ENCODE data around the gene SCN2B.

SCN2B gene

GRCh38 chr11:118171269-118172062 is 5.0 kb downstream of the SCN2B start:
- peak; percentile 75 for DNase-seq

GRCh38 chr11:118170882-118171268 is 5.6 kb downstream of the SCN2B start:
- no peak for DNase-seq

- no peak for DNase-seq
These were observed 6.2 kb downstream of the SCN2B start for GRCh38 chr11:118170231-118170630.

DNA sequence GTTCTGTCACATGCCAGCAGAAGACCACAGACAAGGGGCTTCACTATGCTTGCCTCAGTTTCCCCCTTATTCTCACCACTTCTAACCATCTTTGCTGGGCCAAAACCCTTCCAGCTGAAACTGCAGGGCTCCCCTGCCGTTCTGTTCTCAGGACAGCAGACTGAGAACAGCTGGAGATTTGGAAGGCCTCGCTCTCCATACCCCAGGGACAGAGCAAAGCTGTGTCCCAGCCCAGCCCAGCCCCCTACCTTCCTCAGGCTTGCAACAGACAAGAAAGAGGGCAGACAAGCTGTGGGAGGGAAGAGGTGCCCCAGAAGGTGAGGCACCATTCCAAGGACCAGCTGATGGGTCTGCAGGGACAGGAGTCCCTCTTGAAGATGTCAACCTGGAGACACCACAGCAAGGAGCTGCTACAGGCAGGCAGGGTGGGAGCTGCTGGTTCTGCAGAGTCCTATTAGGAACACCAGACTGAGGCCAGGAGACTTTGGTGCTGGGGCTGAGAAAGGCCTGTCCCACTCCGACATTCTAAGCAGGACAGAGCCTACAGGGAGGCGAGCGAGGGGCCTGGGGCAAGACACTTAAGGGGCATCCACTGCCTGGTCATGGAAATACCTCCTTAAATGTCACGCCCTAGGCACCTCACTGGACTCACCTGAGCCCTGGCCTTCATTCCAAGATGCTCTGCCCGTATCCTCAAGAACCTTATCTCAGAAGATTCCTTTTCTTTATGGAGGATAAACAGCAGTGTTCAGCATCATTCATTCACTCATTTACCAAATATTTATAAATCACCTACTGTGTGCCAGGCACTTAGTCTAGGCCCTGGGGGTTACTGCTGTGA is 6.9 kb downstream of the SCN2B start:
- DNase-seq: no peak

DNA sequence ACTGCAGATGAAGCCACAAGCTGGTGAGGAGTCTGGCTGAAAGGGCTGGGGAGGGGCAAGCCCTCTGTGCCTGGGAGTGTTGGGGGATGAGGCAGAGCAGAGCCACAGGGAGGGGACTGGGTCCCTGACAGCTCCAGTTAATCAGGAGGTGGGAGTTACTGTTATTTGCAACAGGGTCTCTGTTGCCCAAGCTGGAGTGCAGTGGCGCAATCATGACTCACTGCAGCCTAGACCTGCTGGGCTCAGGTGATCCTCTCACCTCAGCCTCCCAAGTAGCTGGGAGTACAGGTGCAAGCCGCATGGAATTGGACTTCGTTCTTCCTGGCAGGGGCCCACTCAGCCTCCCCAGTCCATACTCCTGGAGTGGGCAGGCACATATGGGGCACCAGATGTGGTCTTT is 7.7 kb downstream of the SCN2B start:
- DNase-seq: no peak

DNA sequence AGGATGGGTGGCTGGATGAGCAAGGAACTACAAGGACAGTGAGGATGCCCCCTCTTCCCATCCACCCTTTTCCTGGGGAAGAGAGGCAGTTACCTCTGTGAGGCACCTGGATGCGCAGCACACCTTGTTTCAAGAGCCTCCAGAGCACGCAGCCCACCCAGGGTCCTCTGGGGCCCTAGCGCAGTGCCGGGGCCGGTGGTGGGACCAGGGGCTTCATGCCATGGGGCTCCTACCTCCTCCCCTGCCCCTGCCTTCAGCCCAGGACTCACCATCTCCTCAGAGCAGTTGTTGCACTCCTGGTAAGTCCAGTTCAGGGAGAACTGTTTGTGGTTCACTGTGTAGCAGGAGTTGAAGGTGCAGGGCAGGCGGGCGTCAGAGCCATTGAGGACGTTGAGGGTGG is 8.1 kb downstream of the SCN2B start:
- no peak for DNase-seq

GRCh38 chr11:118167906-118168305 is 8.5 kb downstream of the SCN2B start:
- DNase-seq: no peak

DNA sequence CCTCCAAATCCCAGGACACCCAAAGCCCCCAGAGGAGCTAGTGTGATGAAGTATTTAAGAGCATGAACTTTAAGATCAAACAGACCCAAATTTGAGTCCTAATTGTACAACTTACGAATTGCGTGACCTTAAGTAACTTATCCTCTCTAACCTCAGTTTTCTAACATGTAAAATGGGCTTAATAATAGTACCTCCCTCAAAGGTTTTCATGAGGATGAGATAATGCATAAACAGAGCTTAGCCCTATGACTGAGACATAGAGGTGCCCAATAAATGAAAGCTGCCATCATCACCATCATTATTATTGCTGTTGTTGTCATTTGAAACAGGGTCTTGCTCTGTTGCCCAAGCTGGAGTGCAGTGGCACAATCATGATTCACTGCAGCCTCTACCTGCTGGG is 9.2 kb downstream of the SCN2B start:
- no peak for DNase-seq

- no peak for DNase-seq
These were observed 9.8 kb downstream of the SCN2B start for GRCh38 chr11:118166641-118167040.

DNA sequence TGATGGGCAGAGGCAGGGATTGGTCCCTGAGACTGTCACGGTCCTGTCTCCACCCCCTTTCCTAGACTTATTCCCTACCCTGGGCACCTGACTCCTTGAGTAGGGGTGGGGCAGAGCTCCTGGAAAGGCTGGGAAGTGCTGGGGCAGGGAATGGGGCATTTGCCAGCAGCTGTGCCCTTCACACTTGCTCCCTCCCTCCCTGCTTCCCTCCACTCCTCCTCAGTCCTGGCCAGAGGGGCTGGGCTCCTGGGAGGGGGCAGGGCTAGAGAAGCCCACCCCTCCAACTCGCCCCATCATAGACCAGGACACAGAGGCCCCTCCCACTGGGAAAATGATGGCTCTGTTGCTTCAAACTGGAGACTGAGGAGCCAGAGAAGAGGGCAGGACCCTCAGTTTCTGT is 11.6 kb downstream of the SCN2B start:
- DNase-seq: no peak

DNA sequence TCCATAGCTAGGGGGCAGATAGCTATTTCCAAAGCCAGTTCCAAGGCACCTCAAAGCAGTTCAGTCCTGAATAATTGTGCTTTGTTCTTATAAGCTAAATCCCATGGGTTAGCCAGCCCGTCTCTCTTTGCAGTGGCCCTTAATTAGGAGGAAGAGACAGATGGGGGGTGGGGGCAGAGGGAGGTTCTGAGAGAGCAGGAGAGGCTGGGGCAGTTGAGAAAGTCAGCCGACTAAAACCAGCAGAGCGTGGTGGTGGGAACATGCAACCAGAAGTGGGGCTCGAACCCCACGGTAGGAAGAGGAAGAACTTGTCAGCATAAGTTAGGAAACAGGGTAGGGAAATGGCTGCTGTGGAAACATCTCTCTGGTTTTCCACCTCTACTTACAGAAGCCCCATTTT is 12.9 kb downstream of the SCN2B start:
- DNase-seq: no peak

DNA sequence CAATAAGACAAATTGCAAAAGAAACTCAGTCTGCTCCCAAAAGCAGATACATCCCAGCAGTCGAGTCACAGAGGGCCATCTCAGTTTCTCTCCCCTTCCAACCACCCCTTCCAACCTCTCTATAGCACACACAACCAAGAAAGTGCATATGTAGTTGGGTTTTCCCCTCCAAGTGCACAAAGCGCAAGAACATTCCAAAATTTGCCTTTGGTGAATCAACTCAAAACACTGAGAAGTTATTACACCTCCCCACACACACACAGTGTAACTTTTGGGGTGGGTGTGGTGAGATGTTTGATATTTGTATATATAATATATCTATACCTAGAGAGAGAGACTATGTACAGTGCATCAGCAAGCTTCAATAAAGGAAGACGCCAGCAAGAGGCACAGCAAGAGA is 13.6 kb downstream of the SCN2B start:
- no peak for DNase-seq

- DNase-seq: no peak
These were observed 14.7 kb downstream of the SCN2B start for GRCh38 chr11:118161786-118162185.

DNA sequence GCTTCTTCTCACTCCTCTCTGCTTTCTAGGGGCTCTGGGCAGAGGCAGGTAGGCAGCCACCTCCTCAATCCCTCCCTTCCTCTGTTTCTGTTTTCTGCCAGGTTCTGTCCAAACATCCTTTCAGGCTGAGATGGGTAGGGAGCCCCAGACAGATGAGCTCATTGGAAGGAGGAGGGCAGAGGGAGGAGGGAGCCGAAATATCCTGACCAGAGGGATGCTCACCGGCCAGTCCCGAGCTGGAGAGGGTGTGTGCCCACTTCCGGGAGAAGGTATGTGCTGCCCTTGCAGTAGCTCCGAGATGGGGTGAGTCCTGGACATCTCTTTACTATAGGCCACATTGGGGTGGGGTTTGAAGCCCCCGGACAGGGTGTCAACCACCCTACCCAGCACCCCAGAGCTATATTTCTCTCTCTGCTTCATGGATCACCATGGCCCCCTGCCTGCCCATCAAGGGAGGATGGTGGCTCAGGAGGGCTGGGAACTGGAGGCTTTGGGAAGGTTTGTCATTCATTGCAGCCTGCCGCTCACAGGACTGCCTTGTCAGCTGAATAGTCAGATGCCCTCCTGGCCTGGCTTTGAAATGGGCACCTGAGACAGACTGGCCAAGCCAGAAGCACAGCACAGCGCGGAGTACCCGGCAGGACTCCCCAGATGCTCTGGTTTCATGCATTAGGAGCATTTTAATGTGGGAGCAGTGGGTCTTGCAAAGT is 19.1 kb downstream of the SCN2B start:
- no peak for DNase-seq

DNA sequence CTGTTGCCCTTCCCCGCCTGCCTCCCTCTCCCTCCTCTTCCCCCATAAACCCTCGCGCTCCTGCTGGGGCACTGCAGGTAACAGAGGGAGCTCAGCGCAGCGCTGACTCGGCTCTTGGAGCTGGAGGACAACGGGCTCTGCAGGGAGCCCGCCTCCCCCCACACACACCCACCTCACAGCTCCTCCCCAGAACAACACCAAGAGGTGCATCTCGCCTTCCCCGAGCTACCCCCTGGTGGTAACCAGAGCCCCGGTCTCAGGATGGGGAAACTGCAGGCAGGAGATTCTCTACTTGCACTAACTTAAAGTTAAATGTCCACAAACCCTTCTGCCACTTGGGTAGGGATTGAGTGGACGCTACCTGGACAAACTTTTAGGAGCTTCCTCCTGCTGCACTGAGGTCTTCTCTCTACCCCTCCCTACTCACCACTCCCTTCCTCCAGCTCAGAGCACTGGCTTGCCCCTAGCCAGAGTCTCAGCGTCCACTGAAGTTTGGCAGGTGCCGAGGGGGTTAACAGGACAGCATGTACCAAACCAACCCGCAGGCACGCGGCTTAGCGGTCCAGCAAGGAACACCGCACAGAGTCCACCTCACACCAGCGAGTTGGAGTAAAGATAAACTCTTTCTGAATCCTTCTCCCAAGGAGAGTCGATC is 19.8 kb downstream of the SCN2B start:
- peak; percentile 20 for DNase-seq

DNA sequence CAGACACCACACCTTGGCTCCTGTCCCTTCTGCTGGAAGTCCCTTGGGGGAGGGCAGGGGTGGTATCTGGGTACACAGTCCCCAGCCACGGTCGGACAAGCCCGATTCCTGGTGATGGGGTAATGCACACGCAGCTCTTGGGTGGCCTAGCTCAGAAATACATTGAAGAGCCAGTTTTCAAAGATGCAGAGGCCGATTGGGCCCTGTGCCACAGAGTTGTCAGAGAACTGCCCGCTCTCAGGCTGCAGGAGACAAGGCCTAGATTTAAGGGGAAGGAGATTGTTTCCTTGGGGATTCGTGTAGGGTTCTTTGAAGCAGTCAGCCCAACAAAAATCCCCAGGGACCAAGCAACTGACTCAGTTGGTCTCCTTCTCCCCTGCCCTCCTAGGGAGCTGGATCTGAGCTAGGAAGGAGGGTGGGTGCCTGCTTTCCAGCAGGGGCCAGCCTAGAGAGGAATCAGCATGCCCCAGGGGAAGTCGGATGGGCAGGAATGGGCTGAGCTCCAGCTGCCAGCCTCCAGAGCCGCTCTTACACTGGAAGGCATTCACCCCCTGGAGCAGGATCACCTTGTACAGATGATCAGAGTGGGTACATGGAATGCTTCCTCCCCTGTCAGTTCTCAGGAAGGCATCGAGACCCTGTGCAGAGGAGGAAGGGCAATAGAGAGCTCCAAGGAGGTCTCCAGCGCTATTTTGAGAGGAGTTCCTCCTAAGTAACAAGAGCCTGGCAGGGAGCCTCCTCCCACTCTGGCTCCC is 20.5 kb downstream of the SCN2B start:
- DNase-seq: no peak

DNA sequence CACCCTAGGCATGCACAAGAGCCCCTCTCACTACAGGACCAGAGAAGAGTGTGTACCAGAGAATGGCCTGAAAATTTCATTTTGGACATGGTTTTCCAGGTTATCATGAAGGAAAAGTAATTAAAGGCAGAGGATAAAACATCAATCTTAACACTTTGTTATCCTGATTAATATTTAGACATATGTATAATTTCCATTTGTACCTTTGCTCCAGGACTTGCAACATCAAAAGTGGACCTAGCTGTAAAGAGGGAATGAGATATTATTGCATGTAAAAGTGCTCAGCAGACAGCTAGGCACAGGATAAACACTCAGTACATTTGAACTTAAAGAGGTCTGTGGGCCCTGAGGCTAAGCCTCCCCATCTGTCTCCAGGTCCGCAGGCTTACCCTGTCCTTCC is 21.8 kb downstream of the SCN2B start:
- no peak for DNase-seq

DNA sequence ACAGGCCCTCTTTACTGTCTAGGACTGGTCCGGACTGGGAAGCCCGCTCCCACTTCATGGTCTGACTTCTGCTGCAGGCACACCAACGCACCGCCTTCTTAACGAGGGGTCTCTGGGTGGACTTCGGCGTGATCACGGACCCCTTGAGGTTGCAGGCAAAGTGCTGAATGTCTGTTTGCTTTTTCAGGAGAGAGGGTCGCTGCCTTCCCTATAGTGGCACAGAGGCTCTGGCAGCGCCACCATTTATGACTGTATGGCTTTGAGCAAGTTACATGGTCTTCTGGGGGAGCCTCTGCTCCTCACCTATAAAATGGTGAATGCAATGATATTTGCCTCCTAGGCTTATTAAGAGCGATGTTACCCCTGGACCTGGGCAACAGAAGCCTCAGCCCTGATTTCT is 22.5 kb downstream of the SCN2B start:
- DNase-seq: no peak

- DNase-seq: no peak
These were observed 22.9 kb downstream of the SCN2B start for GRCh38 chr11:118153516-118153915.

DNA sequence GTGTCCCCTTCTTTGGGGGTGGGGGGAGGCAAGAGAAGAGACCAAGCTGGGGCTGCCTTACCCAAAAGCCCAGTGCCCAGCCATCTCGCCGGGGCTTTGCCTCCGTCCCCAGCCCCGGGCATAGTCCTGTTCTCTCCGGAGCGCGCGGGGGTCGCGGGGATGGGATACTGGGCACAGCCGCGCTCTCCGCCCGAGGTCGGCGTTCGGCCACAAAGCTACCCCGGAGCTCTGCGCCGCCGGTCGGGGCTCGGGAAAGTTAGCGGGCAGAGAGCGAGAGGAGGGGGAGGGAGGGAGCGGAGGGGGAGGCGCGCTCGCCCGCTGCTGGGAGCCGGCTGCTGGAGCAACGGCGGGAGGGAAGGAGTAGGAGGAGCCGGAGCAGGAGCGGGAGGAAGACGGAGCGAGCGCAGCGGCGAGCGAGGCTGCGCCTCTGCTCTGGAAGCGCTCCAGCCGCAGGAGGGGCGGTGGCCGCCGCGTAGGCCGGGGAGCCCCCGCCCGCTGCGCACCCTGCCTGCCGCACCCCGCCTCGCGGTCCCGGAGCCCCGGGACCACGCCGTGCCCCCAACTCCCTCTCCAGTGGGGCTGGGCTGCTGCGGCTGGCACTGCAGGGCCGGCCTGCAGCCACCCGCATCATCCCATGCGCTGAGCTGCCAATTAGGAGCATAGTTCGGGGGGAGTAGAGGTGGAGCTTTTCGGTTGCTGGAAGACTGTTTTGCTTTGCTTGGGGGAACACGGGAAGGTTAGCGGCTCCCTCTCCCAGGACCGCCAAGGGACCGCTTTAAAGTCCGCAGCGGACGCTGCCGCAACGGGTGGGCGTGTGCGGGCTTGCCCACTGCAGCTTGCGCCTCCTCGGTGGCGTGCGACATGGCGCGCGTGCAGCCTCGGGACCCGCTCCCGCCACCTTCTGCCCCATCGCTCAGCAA is 23.6 kb downstream of the SCN2B start, which contains the start of gene SCN4B:
Gene SCN4B (minus strand): TSS at position 272 of the 920 bp plus-strand sequence. CDS start 150 bp downstream, at position 122.
- DNase-seq: peak; percentile 5

- no peak for DNase-seq
These were observed 24.4 kb downstream of the SCN2B start for GRCh38 chr11:118152020-118152551.
